ENCODE measurements around the gene ADAMTS14.

DNA sequence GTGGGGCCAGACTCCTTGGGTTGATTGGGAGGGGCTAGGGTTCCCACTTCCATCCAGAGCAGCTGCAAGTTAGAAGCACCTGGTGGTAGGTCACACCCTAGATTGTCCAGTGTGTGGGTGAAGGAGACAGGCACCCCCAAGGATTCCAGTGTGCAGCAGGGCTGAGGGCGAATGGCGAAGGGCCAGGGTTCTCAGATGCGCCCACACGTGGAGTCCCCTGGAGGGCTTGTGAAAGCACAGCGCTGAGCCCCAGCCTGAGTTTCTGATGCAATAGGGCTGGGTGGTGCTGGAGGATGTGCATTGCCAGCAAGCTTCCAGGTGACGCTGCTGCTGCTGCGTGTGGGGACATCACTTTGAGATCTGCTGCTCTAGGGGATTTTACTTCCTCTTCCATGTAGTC lies 87.5 kb downstream of the ADAMTS14 start:
- no peak for TF ChIP-seq POLR2A (IDR thresholded peaks at IDR 0.05; ENCODE audit: low read depth, low read length)
- TF ChIP-seq TAF1 (IDR thresholded peaks at IDR 0.05; ENCODE audit: borderline replicate concordance, low read depth, low read length): no peak
- TF ChIP-seq POLR2AphosphoS5 (IDR thresholded peaks at IDR 0.05; ENCODE audit: low read depth, low read length): no peak

Data from GM12892 (cell line).